Measurements from ENCODE around the gene TSPAN4.
A peak's percentile ranks its signal among the peaks of the same experiment; 100 is the strongest.

The TSPAN4 gene

GRCh38 chr11:865462-866430, 23.1 kb downstream of the TSPAN4 start:
- no peak for DNase-seq (ENCODE audit: low spot score)

- DNase-seq (ENCODE audit: low spot score): no peak
These were observed 23.8 kb downstream of the TSPAN4 start for GRCh38 chr11:866481-866880.

GRCh38 chr11:867856-868358, 25.3 kb downstream of the TSPAN4 start:
- DNase-seq (ENCODE audit: low spot score): no peak

GRCh38 chr11:868394-868793, 25.7 kb downstream of the TSPAN4 start:
- no peak for DNase-seq (ENCODE audit: low spot score)

GRCh38 chr11:868802-869201, 26.1 kb downstream of the TSPAN4 start:
- no peak for DNase-seq (ENCODE audit: low spot score)

GRCh38 chr11:869399-870126, 26.9 kb downstream of the TSPAN4 start:
- no peak for DNase-seq (ENCODE audit: low spot score)

GRCh38 chr11:870127-870413, 27.4 kb downstream of the TSPAN4 start:
- DNase-seq (ENCODE audit: low spot score): no peak

- no peak for DNase-seq (ENCODE audit: low spot score)
These were observed 27.8 kb downstream of the TSPAN4 start for GRCh38 chr11:870418-870817.

- DNase-seq (ENCODE audit: low spot score): no peak
These were observed 28.8 kb downstream of the TSPAN4 start for GRCh38 chr11:871472-871871.

- no peak for DNase-seq (ENCODE audit: low spot score)
These were observed 30.1 kb downstream of the TSPAN4 start for GRCh38 chr11:872799-873198.

GRCh38 chr11:873706-874105, 31.1 kb downstream of the TSPAN4 start:
- DNase-seq (ENCODE audit: low spot score): no peak

- no peak for DNase-seq (ENCODE audit: low spot score)
These were observed 32.6 kb downstream of the TSPAN4 start for GRCh38 chr11:875203-875602.

- no peak for DNase-seq (ENCODE audit: low spot score)
These were observed 33.2 kb downstream of the TSPAN4 start for GRCh38 chr11:875769-876301.

- DNase-seq (ENCODE audit: low spot score): no peak
These were observed 33.9 kb downstream of the TSPAN4 start for GRCh38 chr11:876545-876944.

GRCh38 chr11:877565-877964, 34.9 kb downstream of the TSPAN4 start:
- DNase-seq (ENCODE audit: low spot score): peak; percentile 81

- DNase-seq (ENCODE audit: low spot score): no peak
These were observed 37.8 kb downstream of the TSPAN4 start for GRCh38 chr11:880447-880846.

- DNase-seq (ENCODE audit: low spot score): no peak
These were observed 39.9 kb downstream of the TSPAN4 start for GRCh38 chr11:882596-882995.

- DNase-seq (ENCODE audit: low spot score): no peak
These were observed 40.9 kb downstream of the TSPAN4 start for GRCh38 chr11:883527-883926.

GRCh38 chr11:884578-885070, 42.0 kb downstream of the TSPAN4 start:
- no peak for DNase-seq (ENCODE audit: low spot score)

- DNase-seq (ENCODE audit: low spot score): no peak
These were observed 43.9 kb downstream of the TSPAN4 start for GRCh38 chr11:886568-886967.

GRCh38 chr11:887589-887988, 44.9 kb downstream of the TSPAN4 start:
- no peak for DNase-seq (ENCODE audit: low spot score)

- no peak for DNase-seq (ENCODE audit: low spot score)
These were observed 45.9 kb downstream of the TSPAN4 start for GRCh38 chr11:888310-889212.
